T-helper 1 cell treated with Interleukin-12 subunit alpha and Interleukin-12 subunit beta and Interleukin-4 antibody, amounts not matched to agents 30 μg/mL and 1 μg/mL, for 36 hours (primary cell): ENCODE results near the gene MRPS22.

ENCODE experiments used
- H3K27ac Mint-ChIP-seq: one replicate; pipeline ENCODE4 v1.8.0; 2021; ENCODE audit warnings: mild to moderate bottlenecking, mixed read lengths
- H3K27me3 Mint-ChIP-seq: one replicate; pipeline ENCODE4 v1.8.0; 2021; ENCODE audit warnings: low read depth, mixed read lengths
- H3K36me3 Mint-ChIP-seq: one replicate; pipeline ENCODE4 v1.8.0; 2021; ENCODE audit warnings: low read depth, mixed read lengths
- H3K4me1 Mint-ChIP-seq: one replicate; pipeline ENCODE4 v1.8.0; 2021; ENCODE audit warnings: low read depth, mixed read lengths
- H3K4me3 Mint-ChIP-seq: one replicate; pipeline ENCODE4 v1.8.0; 2021; ENCODE audit warnings: mild to moderate bottlenecking, moderate library complexity, mixed read lengths
- H3K9me3 Mint-ChIP-seq: one replicate; pipeline ENCODE4 v1.8.0; 2021; ENCODE audit warnings: mixed read lengths

MRPS22 gene

DNA sequence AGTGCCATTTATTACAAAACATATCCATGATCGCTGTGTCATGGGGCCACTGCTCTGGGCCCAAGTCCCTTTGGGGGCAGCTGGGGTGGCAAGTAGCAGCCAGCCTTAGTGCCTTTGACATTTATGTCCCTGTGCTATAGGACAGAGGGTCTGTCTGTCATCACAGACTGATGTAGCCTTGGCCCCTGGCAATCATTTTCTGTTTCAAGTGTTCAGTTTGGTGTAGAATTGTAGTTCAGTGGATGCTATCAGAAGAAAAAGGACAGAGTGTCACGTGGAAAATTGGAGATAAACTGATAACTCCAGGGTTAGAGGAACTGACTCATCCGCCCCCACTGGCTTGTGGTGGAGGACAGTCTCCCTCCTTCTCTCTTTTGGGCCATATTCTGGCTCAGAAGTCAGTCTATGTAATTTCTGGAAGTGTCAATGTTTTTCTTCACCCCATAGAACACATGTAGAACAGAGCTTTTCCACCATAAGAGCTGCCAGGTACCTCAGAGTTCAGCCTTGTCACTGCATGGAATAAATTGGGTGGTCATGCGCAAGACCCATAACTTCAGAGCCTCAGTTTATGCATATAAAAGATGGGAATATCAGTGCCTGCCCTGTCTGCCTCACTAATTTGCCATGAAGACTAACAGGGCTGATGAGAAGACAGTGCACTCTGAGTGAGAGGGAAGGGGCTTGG, 4.5 kb upstream of the MRPS22 start:
- Mint-ChIP-seq H3K27ac (no peak overlapping the region), H3K4me1 (peaks cover 3% of the 10 kb centered on the region), H3K36me3 (no peaks in the 10 kb centered on the region), H3K9me3 (peaks cover 5% of the 10 kb centered on the region), H3K4me3 (no peak overlapping the region), H3K27me3 (peaks cover 6% of the 10 kb centered on the region)

DNA sequence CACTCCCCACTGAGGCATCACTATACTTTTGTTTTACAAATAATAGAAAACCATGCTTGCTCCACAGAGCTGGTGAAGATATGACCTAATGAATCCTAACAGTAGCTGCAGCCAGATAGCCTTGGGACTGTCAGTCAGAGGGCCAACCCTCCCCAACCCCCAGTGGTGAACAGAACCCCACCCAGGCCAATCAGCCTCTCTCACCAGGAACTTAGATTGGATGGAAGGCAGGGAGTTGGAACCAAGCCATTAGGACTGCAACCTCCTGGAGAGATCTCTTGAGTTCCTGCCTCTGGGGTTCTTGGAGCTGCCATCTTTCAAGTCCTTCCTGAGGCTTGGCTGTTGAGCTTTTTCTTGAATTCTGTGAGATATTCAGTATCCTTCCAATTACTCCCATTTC, 3.0 kb upstream of the MRPS22 start:
- no peaks in the 10 kb centered on the region for H3K36me3 Mint-ChIP-seq
- peaks cover 5% of the 10 kb centered on the region for H3K9me3 Mint-ChIP-seq
- H3K4me1 Mint-ChIP-seq: peaks cover 3% of the 10 kb centered on the region
- peaks cover 6% of the 10 kb centered on the region for H3K27me3 Mint-ChIP-seq
- no peak overlapping the region for H3K4me3 Mint-ChIP-seq
- no peak overlapping the region for H3K27ac Mint-ChIP-seq

DNA sequence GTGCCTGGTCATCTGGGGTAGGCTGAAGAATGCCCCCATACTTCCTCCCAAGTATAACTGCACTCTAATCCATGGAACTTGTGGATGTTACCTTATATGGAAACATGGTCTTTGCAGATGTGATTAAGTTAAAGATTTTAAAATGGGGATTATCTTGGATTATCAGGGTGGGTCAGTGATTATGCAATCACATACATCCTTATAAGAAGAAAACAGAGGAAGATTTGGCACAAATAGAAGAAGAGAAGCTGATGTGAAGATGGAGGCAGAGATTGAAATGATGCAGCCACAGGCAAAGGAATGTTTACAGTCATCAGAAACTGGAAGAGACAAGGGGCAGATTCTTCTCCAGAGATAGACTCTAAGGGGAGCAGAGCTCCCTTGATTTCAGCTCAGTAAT, 1.8 kb upstream of the MRPS22 start:
- Mint-ChIP-seq H3K4me1 (peaks cover 3% of the 10 kb centered on the region), H3K9me3 (peaks cover 5% of the 10 kb centered on the region), H3K4me3 (no peak overlapping the region), H3K27ac (no peak overlapping the region), H3K27me3 (peaks cover 4% of the 10 kb centered on the region), H3K36me3 (no peaks in the 10 kb centered on the region)

DNA sequence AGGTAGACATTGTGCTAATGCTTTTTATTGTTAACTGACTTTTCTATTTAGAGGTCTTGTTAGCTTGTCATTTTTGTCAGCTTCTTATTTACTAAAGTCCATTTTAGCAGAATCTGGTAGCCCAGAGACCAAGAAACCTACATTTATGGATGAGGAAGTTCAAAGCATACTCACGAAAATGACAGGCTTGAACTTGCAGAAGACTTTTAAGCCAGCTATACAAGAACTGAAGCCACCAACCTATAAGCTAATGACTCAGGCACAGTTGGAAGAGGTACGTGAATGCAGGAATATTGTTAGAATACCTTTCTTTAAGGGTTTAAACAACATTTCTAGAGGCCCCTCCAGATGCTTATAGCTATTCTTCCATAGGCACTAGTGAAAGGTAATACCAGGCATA, 3.0 kb downstream of the MRPS22 start:
- no peaks in the 10 kb centered on the region for H3K27me3 Mint-ChIP-seq
- peaks cover 17% of the 10 kb centered on the region for H3K36me3 Mint-ChIP-seq
- H3K27ac Mint-ChIP-seq: no peak overlapping the region
- peaks cover 5% of the 10 kb centered on the region for H3K9me3 Mint-ChIP-seq
- no peak overlapping the region for H3K4me3 Mint-ChIP-seq
- peaks cover 3% of the 10 kb centered on the region for H3K4me1 Mint-ChIP-seq

DNA sequence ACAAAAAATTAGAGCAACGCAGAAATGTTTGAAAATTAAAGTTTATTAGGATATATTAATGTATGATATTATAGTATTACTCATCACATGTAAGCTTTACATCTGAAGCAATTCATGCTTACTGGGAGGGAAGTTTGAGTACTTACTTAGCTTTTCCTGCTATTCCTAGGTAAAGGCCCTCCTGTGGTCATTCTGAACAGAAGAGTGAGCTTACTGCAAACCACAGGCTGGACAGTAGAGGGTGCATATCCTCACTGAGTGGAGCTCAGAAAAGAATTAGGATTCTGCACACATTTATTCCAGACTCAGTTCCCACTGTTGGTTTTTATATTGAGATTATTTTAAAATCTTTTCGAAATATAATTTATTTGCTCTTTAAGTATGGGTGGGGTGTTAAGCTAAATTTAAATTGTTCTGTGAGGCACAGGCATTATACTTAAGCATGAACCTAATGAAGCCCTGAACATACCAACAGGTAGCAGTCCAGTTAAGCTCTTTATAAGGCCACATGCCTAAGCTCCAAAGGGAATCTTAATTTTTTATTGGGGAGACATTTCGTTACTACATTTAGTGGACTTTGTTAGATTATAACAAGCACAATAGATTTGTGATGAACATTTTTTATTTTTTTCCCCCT, 10.2 kb downstream of the MRPS22 start:
- no peak overlapping the region for H3K4me3 Mint-ChIP-seq
- no peaks in the 10 kb centered on the region for H3K27me3 Mint-ChIP-seq
- peaks cover 15% of the 10 kb centered on the region for H3K4me1 Mint-ChIP-seq
- H3K9me3 Mint-ChIP-seq: no peaks in the 10 kb centered on the region
- no peak overlapping the region for H3K27ac Mint-ChIP-seq
- peaks cover 62% of the 10 kb centered on the region for H3K36me3 Mint-ChIP-seq

DNA sequence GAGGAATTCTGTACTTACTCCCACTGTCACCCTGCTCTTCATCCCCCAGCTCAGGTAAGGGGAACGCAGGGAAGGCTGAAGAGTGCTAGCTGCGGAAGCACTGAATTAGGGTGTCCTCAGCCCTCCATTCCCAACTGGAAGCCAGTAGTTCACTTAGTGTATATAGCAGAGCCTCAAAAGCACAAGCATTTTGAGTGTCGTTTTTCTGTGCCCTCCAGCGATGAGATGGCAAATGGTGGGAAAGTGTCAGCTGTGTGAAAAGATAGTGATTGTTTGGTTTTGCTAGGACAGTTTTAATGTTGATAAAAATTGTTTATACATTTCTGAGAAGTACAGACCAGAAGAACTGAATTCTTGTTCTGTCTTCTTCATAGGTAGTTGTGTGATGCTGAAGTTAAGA, 10.8 kb downstream of the MRPS22 start:
- H3K36me3 Mint-ChIP-seq: peaks cover 63% of the 10 kb centered on the region
- no peaks in the 10 kb centered on the region for H3K9me3 Mint-ChIP-seq
- no peak overlapping the region for H3K27ac Mint-ChIP-seq
- H3K27me3 Mint-ChIP-seq: no peaks in the 10 kb centered on the region
- peaks cover 17% of the 10 kb centered on the region for H3K4me1 Mint-ChIP-seq
- no peak overlapping the region for H3K4me3 Mint-ChIP-seq

DNA sequence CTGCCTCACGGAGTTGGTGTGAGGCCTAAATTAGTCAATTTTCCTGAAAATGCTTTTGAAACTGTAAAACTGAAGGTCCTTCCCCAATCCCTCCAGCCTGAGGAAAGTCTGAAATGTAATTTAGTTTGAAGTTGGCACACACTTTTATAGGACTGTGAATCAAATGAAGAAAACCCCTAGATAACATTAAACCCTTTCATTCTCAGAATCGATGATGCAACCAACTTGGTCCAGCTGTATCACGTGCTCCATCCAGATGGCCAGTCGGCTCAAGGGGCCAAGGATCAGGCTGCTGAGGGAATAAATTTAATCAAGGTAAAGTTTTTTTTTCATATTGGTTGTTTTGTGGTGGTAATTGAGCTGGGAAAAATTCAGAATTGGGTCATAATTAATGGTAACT, 11.7 kb downstream of the MRPS22 start:
- Mint-ChIP-seq H3K4me3 (no peak overlapping the region), H3K27me3 (no peaks in the 10 kb centered on the region), H3K4me1 (peaks cover 17% of the 10 kb centered on the region), H3K27ac (no peak overlapping the region), H3K36me3 (peaks cover 70% of the 10 kb centered on the region), H3K9me3 (no peaks in the 10 kb centered on the region)

DNA sequence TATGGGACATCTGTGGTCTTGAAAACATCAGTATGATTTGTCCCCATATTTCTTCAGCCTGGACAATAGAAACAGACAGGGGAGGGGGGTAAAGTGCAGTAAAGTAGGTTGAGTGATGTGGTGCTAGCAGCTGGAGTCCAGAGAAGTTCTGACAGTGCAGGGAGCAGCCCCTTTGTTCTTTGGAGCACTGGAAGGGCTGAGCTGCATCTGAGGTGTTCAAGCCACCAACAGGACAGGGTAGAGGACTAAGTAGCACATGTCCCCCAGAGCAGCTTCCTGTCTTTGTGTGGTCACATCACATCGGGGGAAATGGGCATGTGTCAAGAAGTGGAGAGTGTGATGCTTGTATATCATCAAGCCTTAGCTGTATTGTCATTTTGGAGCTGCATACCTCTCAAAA, 12.1 kb downstream of the MRPS22 start:
- Mint-ChIP-seq H3K27me3 (no peaks in the 10 kb centered on the region), H3K4me3 (no peak overlapping the region), H3K36me3 (peaks cover 71% of the 10 kb centered on the region)

DNA sequence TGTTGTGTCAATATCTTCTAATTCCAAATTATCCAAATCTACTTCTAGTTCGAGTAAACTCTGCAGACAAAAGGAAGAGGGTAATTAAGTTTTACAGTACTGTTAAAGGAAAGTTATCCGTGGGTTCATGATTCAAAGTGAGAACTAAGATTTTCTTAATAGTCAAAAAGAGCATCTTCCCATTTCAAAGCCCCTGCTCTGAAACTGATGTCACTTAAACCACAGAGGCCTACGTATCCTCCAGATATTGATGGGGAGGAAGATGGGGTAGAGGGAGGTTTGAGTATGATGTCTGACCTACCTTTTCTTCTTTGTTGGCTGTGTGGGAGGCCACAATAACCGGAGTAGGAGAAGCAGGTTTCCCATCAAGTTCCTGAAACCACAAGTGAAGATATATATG, 14.1 kb downstream of the MRPS22 start:
- no peak overlapping the region for H3K4me3 Mint-ChIP-seq
- peaks cover 17% of the 10 kb centered on the region for H3K4me1 Mint-ChIP-seq
- H3K36me3 Mint-ChIP-seq: peaks cover 68% of the 10 kb centered on the region
- no peaks in the 10 kb centered on the region for H3K27me3 Mint-ChIP-seq
- no peaks in the 10 kb centered on the region for H3K9me3 Mint-ChIP-seq
- no peak overlapping the region for H3K27ac Mint-ChIP-seq

More for the DNA sequence above, 12.1 kb downstream of the MRPS22 start:
- H3K9me3 Mint-ChIP-seq: no peaks in the 10 kb centered on the region
- H3K4me1 Mint-ChIP-seq: peaks cover 17% of the 10 kb centered on the region
- H3K27ac Mint-ChIP-seq: no peak overlapping the region

DNA sequence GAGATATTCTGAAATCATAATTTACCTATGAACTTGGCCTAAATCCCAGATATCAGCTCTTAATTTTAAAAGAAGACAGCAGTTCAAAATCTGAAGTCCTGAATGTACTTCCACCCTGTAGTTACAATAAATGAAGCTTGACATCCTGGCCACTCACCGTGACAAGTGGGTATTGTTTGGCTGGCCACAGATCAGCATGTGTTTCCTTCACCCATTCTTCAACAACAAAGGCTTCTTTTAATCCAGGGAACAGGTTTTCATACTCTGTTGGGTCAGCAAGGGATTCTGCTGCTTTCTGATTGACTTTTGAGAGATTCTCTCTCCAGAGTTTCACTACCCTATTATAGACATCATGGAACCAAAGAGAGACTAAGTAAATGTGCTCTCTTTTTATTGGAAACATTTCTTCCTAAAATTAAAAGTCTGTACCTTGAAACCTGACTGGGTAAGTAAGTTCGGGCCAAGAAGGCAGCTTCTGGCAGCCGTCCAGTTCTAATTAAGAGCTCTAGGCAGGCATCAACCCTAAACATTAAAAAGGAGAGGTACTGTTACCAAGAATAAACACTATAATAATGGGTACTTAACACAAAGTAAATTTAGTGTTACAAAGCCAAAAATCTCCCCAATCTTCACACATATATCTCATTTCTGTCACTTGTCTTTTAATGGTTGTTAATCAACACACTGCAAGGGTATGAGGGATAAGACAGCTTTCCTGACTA, 15.2 kb downstream of the MRPS22 start:
- peaks cover 71% of the 10 kb centered on the region for H3K36me3 Mint-ChIP-seq

DNA sequence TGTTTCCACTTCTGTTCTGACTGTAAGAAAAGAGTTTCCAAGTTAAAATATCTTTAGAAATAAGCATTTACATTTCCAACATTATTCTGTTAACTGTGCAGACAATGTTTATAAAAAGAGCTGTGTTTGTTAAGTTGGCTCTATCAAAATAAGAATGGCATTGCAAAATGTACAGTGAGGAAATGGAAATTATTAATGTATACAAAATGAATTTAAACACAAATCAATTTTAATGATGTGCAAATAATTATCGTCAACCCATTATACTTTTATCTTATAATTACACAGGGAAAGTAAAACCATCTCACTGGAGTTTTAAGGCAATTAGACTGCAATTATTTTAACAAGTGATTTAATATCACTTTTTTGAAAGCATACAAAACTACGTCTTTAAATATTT, 17.5 kb downstream of the MRPS22 start:
- Mint-ChIP-seq H3K27me3 (no peaks in the 10 kb centered on the region), H3K9me3 (no peaks in the 10 kb centered on the region), H3K36me3 (peaks cover 68% of the 10 kb centered on the region), H3K4me3 (no peak overlapping the region), H3K27ac (no peak overlapping the region), H3K4me1 (peaks cover 13% of the 10 kb centered on the region)

More for the DNA sequence above, 15.2 kb downstream of the MRPS22 start:
- no peaks in the 10 kb centered on the region for H3K27me3 Mint-ChIP-seq
- peaks cover 17% of the 10 kb centered on the region for H3K4me1 Mint-ChIP-seq
- no peaks in the 10 kb centered on the region for H3K9me3 Mint-ChIP-seq
- H3K27ac Mint-ChIP-seq: no peak overlapping the region
- no peak overlapping the region for H3K4me3 Mint-ChIP-seq

DNA sequence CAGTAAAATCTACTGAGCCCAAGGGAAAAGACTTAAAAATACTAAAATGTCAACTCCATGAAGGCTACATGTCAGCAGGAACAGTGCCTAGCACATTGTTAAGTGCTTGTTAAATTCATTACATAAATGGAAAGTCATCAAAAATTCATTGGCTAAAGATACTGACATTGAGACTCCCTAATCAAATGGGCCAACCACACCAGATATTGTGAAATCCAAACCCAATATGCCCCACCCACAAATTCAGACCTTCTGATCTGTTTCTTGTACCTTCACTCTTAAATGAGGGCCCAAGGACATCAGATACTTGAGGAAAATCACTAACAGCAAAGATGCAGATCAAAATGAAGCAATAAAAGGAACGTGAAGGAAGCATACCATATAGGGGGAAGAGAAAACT, 20.7 kb downstream of the MRPS22 start:
- Mint-ChIP-seq H3K27ac (no peak overlapping the region), H3K27me3 (no peaks in the 10 kb centered on the region), H3K9me3 (no peaks in the 10 kb centered on the region), H3K36me3 (peaks cover 66% of the 10 kb centered on the region), H3K4me1 (peaks cover 7% of the 10 kb centered on the region), H3K4me3 (no peak overlapping the region)

DNA sequence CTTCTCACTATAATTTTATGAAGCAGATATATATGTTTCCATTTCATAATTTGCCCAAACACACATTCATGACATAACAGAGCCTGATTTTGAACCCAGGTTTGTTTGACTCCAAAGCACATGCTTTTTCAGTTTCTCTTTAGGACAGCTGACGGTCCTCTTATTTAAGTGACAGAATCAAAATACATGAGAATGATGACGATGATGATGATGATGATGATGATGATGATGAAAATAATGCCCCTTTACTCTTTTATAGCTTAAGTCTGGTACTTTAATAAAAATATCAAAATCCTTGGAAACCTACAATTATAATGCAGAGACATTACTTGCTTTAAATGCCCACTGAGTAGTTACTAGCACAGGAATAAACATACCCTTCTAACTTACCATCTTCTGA, 30.3 kb downstream of the MRPS22 start:
- Mint-ChIP-seq H3K36me3 (peaks cover 56% of the 10 kb centered on the region), H3K27ac (no peak overlapping the region), H3K4me3 (no peak overlapping the region), H3K9me3 (no peaks in the 10 kb centered on the region), H3K27me3 (no peaks in the 10 kb centered on the region), H3K4me1 (peaks cover 2% of the 10 kb centered on the region)

DNA sequence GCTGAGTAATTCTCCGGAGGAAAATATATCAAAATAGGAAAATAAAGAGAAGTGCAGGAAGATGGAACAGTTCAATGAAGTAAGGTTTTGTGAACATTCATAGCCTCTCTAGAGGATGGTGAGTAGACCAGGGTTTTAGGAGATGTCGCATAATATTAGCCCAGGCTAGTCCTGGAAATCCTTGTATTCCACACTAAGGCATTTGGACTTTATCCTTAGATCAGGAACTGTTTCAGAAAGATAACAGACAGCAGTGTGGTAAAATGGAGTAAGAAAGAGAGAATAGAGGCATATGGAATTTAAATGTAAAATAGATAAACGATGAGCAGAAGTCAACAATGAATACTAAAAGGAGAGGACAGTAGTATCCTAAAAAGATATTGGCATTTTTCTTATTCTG, 33.6 kb downstream of the MRPS22 start:
- no peaks in the 10 kb centered on the region for H3K27me3 Mint-ChIP-seq
- peaks cover 44% of the 10 kb centered on the region for H3K36me3 Mint-ChIP-seq

More for the DNA sequence above, 33.6 kb downstream of the MRPS22 start:
- Mint-ChIP-seq H3K4me3 (no peak overlapping the region), H3K4me1 (peaks cover 7% of the 10 kb centered on the region), H3K9me3 (no peaks in the 10 kb centered on the region), H3K27ac (no peak overlapping the region)
